ENCODE data around the gene MYO1A. TPM values are rescaled to one million over a fixed set of nuclear protein-coding genes. Genes with fewer than 3 reads are reported as not detected.

Gene MYO1A
- total RNA-seq, 1 donor from 2014 or later = 0.13 TPM

Other genes starting within 250 kb of the MYO1A start
- not detected in 2 replicates for gene SDR9C7, start 115.7 kb downstream of the MYO1A start, total RNA-seq
- gene RDH16, start 92.5 kb downstream of the MYO1A start, total RNA-seq = under 0.01 and 0.13 TPM in 2 replicates
- gene ZBTB39, start 43.6 kb downstream of the MYO1A start, total RNA-seq = 5.6 and 9.9 TPM in 2 replicates
- not detected in 2 replicates for gene TAC3, start 33.6 kb downstream of the MYO1A start, total RNA-seq
- gene NEMP1, start 28.7 kb upstream of the MYO1A start, total RNA-seq = 5.5 and 6.1 TPM in 2 replicates
- 5.4 and 13.9 TPM in 2 replicates for gene NAB2, start 39.0 kb upstream of the MYO1A start, total RNA-seq
- 8.5 and 11.0 TPM in 2 replicates for gene STAT6, start 61.2 kb upstream of the MYO1A start, total RNA-seq
- 0.26 and 0.76 TPM in 2 replicates for gene LRP1, start 78.4 kb upstream of the MYO1A start, total RNA-seq
- not detected in 2 replicates for gene LRP1-AS, start 97.5 kb upstream of the MYO1A start, total RNA-seq
- under 0.01 TPM in 1 of 2 replicates, not detected in the other for gene NXPH4, start 166.7 kb upstream of the MYO1A start, total RNA-seq
- gene SHMT2, start 179.6 kb upstream of the MYO1A start, total RNA-seq = 153 and 155 TPM in 2 replicates
- gene STAC3, start 201.1 kb upstream of the MYO1A start, total RNA-seq = 0.13 TPM in 2 replicates